GM13976 (cell line): ENCODE data around the gene MICAL2.

ENCODE experiments used
- DNase-seq: peaks from one replicate; pipeline ENCODE4 v3.0.0; 2012; ENCODE audit warnings: low spot score
- CTCF ChIP-seq: IDR thresholded peaks from 2 replicates; pipeline ENCODE4 v1.5.1; 2012; ENCODE audit warnings: borderline replicate concordance, mild to moderate bottlenecking; ENCODE audit not compliant: insufficient read depth; ENCODE audit errors: extremely low read depth, missing control alignments, control extremely low read depth
- in situ Hi-C: fragments of 300-500 bp; cut with MboI; formaldehyde crosslinking; loops from one replicate; pipeline ENCODE4 v1.12.0; 2022; ENCODE audit warnings: low sequenced_read_pairs, mixed read lengths, inconsistent platforms; ENCODE audit not compliant: unreplicated experiment

Gene MICAL2

GRCh38 chr11:12117611-12118010 lies 7.2 kb downstream of the MICAL2 start:
- in situ Hi-C loops, result no loop called here
- no peak for TF ChIP-seq CTCF
- DNase-seq, result no peak

- TF ChIP-seq CTCF, result no peak
- in situ Hi-C loops, result no loop called here
Measured at GRCh38 chr11:12118949-12119348, 8.6 kb downstream of the MICAL2 start.

GRCh38 chr11:12119502-12119901 lies 9.1 kb downstream of the MICAL2 start:
- in situ Hi-C loops, result no loop called here
- no peak for TF ChIP-seq CTCF
- DNase-seq, result no peak

More at GRCh38 chr11:12118949-12119348, 8.6 kb downstream of the MICAL2 start:
- no peak for DNase-seq

- DNase-seq, result no peak
- in situ Hi-C loops, result no loop called here
- TF ChIP-seq CTCF, result no peak
Measured at GRCh38 chr11:12120031-12121008, 9.9 kb downstream of the MICAL2 start.

- TF ChIP-seq CTCF, result no peak
- no peak for DNase-seq
- in situ Hi-C loops, result no loop called here
Measured at GRCh38 chr11:12121011-12121410, 10.6 kb downstream of the MICAL2 start.

GRCh38 chr11:12121517-12121916 lies 11.1 kb downstream of the MICAL2 start:
- in situ Hi-C loops, result no loop called here
- DNase-seq, result no peak
- no peak for TF ChIP-seq CTCF

GRCh38 chr11:12122083-12122482 lies 11.7 kb downstream of the MICAL2 start:
- in situ Hi-C loops, result no loop called here
- DNase-seq, result no peak
- TF ChIP-seq CTCF, result peak; percentile 14
